Measurements from ENCODE around the gene CYB561D2. TPM values are rescaled to one million over a fixed set of nuclear protein-coding genes. Genes with fewer than 3 reads are reported as not detected.

CYB561D2 gene
- total RNA-seq, 1 donor from 2014 or later: 11.5 TPM

DNA sequence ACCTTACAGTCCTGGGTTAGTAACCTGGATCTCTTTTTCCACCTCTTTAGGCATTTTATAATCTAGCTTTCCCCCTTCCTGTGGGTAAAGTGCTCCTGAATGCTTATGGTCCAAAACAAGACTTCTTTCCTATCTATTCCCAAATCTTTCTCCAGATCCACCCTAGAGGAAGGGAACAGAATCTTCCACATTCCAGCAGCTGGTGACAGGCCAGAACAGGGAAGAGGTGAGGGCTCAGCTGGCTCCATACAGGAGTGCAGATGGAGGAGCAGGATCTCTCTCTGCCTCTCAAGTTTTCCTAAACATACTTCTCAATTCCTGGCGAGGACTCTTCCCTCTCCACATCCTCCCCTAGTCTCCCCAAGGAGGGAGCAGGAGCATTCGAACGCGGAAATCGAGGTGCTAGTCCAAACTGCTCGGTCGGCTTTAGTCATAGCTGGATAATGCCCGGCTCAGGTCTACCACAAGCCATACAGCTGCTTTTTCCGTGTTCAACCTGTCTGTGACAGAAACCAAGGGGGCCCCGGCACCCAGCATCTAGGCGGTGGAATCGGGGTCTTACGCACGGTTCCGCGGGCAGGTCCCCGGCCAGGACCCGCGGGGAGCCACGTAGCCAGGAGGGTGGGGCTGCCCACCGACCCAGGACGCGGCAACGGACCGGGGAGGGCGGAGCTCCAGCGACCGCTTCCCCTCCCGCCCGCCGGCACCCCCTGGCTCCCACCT lies 14.0 kb upstream of the CYB561D2 start:
- H3K4me3 ChIP-seq: peak overlapping the region; percentile 83 to 92
- DNase-seq (ENCODE audit: extremely low spot score in 2 of 2): no peak
- intact Hi-C loops (cut with DNase I): no loop called here
- peaks cover 80% of the 10 kb centered on the region for H3K4me1 ChIP-seq
- TF ChIP-seq, protein P1, sequence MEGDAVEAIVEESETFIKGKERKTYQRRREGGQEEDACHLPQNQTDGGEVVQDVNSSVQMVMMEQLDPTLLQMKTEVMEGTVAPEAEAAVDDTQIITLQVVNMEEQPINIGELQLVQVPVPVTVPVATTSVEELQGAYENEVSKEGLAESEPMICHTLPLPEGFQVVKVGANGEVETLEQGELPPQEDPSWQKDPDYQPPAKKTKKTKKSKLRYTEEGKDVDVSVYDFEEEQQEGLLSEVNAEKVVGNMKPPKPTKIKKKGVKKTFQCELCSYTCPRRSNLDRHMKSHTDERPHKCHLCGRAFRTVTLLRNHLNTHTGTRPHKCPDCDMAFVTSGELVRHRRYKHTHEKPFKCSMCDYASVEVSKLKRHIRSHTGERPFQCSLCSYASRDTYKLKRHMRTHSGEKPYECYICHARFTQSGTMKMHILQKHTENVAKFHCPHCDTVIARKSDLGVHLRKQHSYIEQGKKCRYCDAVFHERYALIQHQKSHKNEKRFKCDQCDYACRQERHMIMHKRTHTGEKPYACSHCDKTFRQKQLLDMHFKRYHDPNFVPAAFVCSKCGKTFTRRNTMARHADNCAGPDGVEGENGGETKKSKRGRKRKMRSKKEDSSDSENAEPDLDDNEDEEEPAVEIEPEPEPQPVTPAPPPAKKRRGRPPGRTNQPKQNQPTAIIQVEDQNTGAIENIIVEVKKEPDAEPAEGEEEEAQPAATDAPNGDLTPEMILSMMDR (IDR thresholded peaks at IDR 0.05): no peak
- TF ChIP-seq POLR2AphosphoS5 (IDR thresholded peaks at IDR 0.05; ENCODE audit: insufficient read depth in 1 of 2, low read depth in 1 of 2): no peak
- TF ChIP-seq POLR2A (IDR thresholded peaks at IDR 0.05): no peak
- H3K27me3 ChIP-seq: no peaks in the 10 kb centered on the region
- no peaks in the 10 kb centered on the region for H3K9me3 ChIP-seq
- H3K36me3 ChIP-seq: peaks cover 0 to 5% of the 10 kb centered on the region in 2 donors
- peak overlapping the region; percentile 99 for H3K27ac ChIP-seq

DNA sequence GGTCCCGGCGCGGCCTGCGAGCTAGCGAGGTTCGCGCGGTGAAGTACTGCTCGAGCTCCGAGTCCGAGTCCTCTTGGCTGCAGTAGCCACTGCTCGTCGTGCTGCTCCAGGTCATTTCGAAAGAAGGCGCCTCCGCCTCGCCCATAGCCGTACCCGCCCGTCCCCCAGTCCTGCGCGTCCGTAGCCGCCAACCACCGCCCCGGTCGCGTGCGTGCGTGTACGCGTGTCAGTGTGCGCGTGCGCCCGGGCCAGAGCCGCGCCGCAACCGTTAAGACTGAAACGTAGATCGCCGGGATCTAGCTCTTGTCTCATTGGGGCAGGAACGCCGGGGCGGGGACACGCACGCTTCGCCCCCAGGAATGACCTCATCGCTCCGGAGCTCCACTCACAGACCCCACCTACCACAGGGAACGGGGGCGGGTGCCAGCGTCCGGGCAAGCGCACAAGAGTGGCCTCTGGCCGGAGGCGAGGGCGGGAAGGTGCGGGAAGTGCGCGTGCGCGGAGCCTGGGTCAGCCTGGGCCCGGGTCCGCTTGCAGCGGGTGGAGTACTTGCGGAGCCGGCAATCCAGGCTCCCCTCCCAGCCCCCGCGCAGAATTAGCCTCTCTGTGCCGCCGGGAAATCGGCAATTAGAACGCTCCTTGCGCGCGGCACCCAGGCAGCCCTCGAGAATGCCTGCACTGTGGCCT lies 13.3 kb upstream of the CYB561D2 start:
- Histone ChIP-seq H3K36me3 (no peaks in the 10 kb centered on the region), H3K4me1 (peaks cover 82% of the 10 kb centered on the region), H3K4me3 (peak overlapping the region; percentile 83 to 92)

DNA sequence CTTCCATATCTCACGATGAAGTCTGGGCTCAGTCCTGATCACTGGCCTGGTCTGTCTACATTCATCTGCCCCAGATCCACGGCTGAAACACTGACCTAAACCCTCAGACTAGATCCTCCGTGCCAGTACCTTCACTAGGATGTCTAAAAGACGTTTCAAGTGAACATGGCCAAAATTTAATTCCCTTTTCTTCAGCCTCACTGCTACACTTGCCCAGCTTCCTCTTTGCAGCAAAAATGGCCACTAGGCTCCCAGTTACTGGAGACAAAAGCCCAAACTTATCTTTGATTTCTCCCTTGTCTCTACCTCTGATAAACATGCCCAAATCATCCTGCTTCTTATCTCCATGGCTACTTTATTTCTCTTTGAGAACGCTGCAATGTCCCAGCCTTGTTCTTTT lies 11.7 kb upstream of the CYB561D2 start:
- Histone ChIP-seq H3K9me3 (no peaks in the 10 kb centered on the region), H3K27ac (peak overlapping the region; percentile 99), H3K36me3 (no peaks in the 10 kb centered on the region), H3K4me1 (peaks cover 70% of the 10 kb centered on the region), H3K27me3 (no peaks in the 10 kb centered on the region), H3K4me3 (peak overlapping the region in 1 of 2 donors; percentile 92)
- TF ChIP-seq, protein P1 (IDR thresholded peaks at IDR 0.05): no peak
- TF ChIP-seq POLR2AphosphoS5 (IDR thresholded peaks at IDR 0.05; ENCODE audit: insufficient read depth in 1 of 2, low read depth in 1 of 2) (no peak), POLR2A (IDR thresholded peaks at IDR 0.05) (no peak)
- DNase-seq (ENCODE audit: extremely low spot score in 2 of 2): no peak
- intact Hi-C loops (cut with DNase I): no loop called here

More for the DNA sequence above, 13.3 kb upstream of the CYB561D2 start:
- H3K9me3 ChIP-seq: no peaks in the 10 kb centered on the region
- peak in 1 of 2 donors; percentile 100 for DNase-seq (ENCODE audit: extremely low spot score in 2 of 2)
- TF ChIP-seq, protein P1 (IDR thresholded peaks at IDR 0.05): no peak
- peak; percentile 97 to 98 for TF ChIP-seq POLR2AphosphoS5 (IDR thresholded peaks at IDR 0.05; ENCODE audit: insufficient read depth in 1 of 2, low read depth in 1 of 2)
- peak; percentile 21 to 74 for TF ChIP-seq POLR2A (IDR thresholded peaks at IDR 0.05)
- no peaks in the 10 kb centered on the region for H3K27me3 ChIP-seq
- peak overlapping the region; percentile 99 for H3K27ac ChIP-seq
- intact Hi-C loops (cut with DNase I): no loop called here

DNA sequence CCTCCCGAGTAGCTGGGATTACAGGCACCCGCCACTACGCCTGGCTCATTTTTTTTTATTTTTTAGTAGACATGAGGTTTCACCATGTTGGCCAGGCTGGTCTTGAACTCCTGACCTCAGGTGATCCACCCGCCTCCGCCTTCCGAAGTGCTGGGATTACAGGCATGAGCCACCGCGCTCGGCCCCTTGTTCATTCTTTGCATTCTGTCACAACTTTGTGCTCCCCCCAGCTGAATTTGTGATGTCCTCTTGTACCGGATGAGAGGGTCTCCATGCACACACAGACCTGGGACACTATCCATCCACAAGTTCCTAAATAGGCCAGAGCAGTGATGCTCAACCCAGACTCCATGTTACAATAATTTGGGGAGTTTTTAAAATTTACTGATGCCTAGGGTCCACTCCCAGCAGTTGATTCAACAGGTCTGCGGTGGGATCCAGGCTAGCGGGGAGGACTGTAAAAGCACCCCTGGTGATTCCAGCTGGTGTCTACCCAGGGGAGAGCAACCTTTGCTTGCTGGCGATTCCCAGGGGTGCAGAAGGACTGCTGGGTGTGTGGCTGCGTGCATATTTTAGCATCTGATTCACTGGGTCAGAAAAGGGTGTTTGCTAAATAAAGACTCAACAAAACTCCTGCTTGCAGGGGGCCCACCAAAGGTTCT lies 11.0 kb upstream of the CYB561D2 start:
- Histone ChIP-seq H3K27me3 (no peaks in the 10 kb centered on the region), H3K9me3 (no peaks in the 10 kb centered on the region), H3K27ac (peak overlapping the region; percentile 99), H3K36me3 (no peaks in the 10 kb centered on the region), H3K4me1 (peaks cover 64% of the 10 kb centered on the region), H3K4me3 (peak overlapping the region; percentile 51 to 60)
- no peak for TF ChIP-seq POLR2A (IDR thresholded peaks at IDR 0.05)
- TF ChIP-seq POLR2AphosphoS5 (IDR thresholded peaks at IDR 0.05; ENCODE audit: insufficient read depth in 1 of 2, low read depth in 1 of 2): no peak
- TF ChIP-seq, protein P1 (IDR thresholded peaks at IDR 0.05): no peak
- no peak for DNase-seq (ENCODE audit: extremely low spot score in 2 of 2)
- intact Hi-C loops (cut with DNase I): no loop called here

All from vagina (tissue), 2 donors.